Neural cell (in vitro differentiated cells): Measurements from ENCODE around the gene MPPED1. TPM values are rescaled to one million over a fixed set of nuclear protein-coding genes. Genes with fewer than 3 reads are reported as not detected.

Source experiments
- H2AFZ ChIP-seq: fragments of 200-600, 300-800 bp; sonication (generic), shearing (Covaris generic); 2 replicates; pipeline ENCODE4 v1.6.0; 2014; ENCODE audit warnings: low read depth, mild to moderate bottlenecking, antibody characterized with exemption, low read length, moderate library complexity
- H3F3A ChIP-seq: fragments of 200-600 bp; shearing (Covaris generic); 2 replicates; pipeline ENCODE4 v1.6.1; 2016; ENCODE audit warnings: mild to moderate bottlenecking, moderate library complexity, mixed read lengths, antibody characterized with exemption, low read length; ENCODE audit not compliant: insufficient read depth, poor library complexity, severe bottlenecking
- H3K27ac ChIP-seq: fragments of 200-600, 300-800 bp; sonication (generic), shearing (Covaris generic); 2 replicates; pipeline ENCODE4 v1.5.1; 2014; ENCODE audit warnings: mild to moderate bottlenecking, low read length, moderate library complexity
- H3K27me3 ChIP-seq: fragments of 300-800, 200-600 bp; sonication (generic), shearing (Covaris generic); 2 replicates; pipeline ENCODE4 v1.6.0; 2014; ENCODE audit warnings: mild to moderate bottlenecking, low read depth, low read length, moderate library complexity; ENCODE audit not compliant: insufficient read depth
- H3K36me3 ChIP-seq: fragments of 300-800, 200-600 bp; sonication (generic), shearing (Covaris generic); 2 replicates; pipeline ENCODE4 v1.5.1; 2014; ENCODE audit warnings: mild to moderate bottlenecking, antibody characterized with exemption, low read length, moderate library complexity; ENCODE audit not compliant: insufficient read depth
- H3K4me2 ChIP-seq: fragments of 300-800, 200-600 bp; sonication (generic), shearing (Covaris generic); 2 replicates; pipeline ENCODE4 v1.6.0; 2014; ENCODE audit warnings: mild to moderate bottlenecking, low read length
- H3K4me3 ChIP-seq: fragments of 300-800, 200-600 bp; sonication (generic), shearing (Covaris generic); 2 replicates; pipeline ENCODE4 v1.5.1; 2014; ENCODE audit warnings: mild to moderate bottlenecking, low read length, moderate library complexity
- H3K79me2 ChIP-seq: fragments of 200-600 bp; shearing (Covaris generic); replicated peaks from 2 replicates; pipeline ENCODE4 v1.6.0; 2014; ENCODE audit warnings: mild to moderate bottlenecking, low read length, moderate library complexity; ENCODE audit not compliant: insufficient read depth
- H3K9ac ChIP-seq: fragments of 300-800, 200-600 bp; sonication (generic), shearing (Covaris generic); 2 replicates; pipeline ENCODE4 v1.6.1; 2016; ENCODE audit warnings: mild to moderate bottlenecking, low read length, mixed read lengths
- H3K9me2 ChIP-seq: fragments of 200-600 bp; shearing (Covaris generic); 2 replicates; pipeline ENCODE4 v1.6.1; 2016; ENCODE audit warnings: mild to moderate bottlenecking, low read length, mixed read lengths; ENCODE audit not compliant: insufficient read depth
- H3K9me3 ChIP-seq: fragments of 200-600, 300-800 bp; sonication (generic), shearing (Covaris generic); 2 replicates; pipeline ENCODE4 v1.6.1; 2016; ENCODE audit warnings: mild to moderate bottlenecking, mixed run types, low read length, moderate library complexity, mixed read lengths
- H4K20me1 ChIP-seq: fragments of 200-600 bp; shearing (Covaris generic); 2 replicates; pipeline ENCODE4 v1.6.1; 2016; ENCODE audit warnings: mild to moderate bottlenecking, mixed run types; ENCODE audit not compliant: insufficient read depth
- EP300 ChIP-seq: fragments of 450-650 bp; conservative IDR thresholded peaks from 2 replicates; pipeline ENCODE4 v1.6.1; 2014; ENCODE audit warnings: antibody characterized with exemption, mild to moderate bottlenecking, moderate library complexity; ENCODE audit not compliant: poor library complexity, severe bottlenecking
- EZH2 ChIP-seq: fragments of 200-600, 300-800 bp; shearing (Covaris generic), sonication (generic); IDR thresholded peaks from 2 replicates; pipeline ENCODE4 v1.6.1; 2014; ENCODE audit warnings: antibody characterized with exemption, low read length, borderline replicate concordance, mild to moderate bottlenecking; ENCODE audit not compliant: insufficient read depth, poor library complexity, severe bottlenecking
- MXI1 ChIP-seq: fragments of 450-650 bp; conservative IDR thresholded peaks from 2 replicates; pipeline ENCODE4 v1.6.1; 2014; ENCODE audit warnings: antibody characterized with exemption, mild to moderate bottlenecking; ENCODE audit not compliant: poor library complexity, severe bottlenecking
- POLR2AphosphoS5 ChIP-seq: IDR thresholded peaks from 2 replicates; pipeline ENCODE4 v1.6.1; 2012
- RAD21 ChIP-seq: fragments of 450-650 bp; conservative IDR thresholded peaks from 2 replicates; pipeline ENCODE4 v1.6.1; 2014; ENCODE audit warnings: antibody characterized with exemption, mild to moderate bottlenecking, moderate library complexity
- SMC3 ChIP-seq: fragments of 450-650 bp; conservative IDR thresholded peaks from 2 replicates; pipeline ENCODE4 v1.6.1; 2014; ENCODE audit warnings: antibody characterized with exemption, mild to moderate bottlenecking, moderate library complexity; ENCODE audit not compliant: poor library complexity
- TAF1 ChIP-seq: IDR thresholded peaks from 2 replicates; pipeline ENCODE4 v1.6.1; 2012; ENCODE audit warnings: low read depth
- polyA plus RNA-seq: library from polyadenylated mRNA; depleted of rRNA; stranded (reverse); fragments of >200 nt; gene quantifications from 2 replicates; pipeline ENCODE4 v1.2.3, GENCODE V29; 2014
- TF ChIP-seq, protein P1 (sequence below): fragments of 450-650 bp; IDR thresholded peaks from 2 replicates; pipeline ENCODE4 v1.5.1; 2014; ENCODE audit warnings: antibody characterized with exemption, mild to moderate bottlenecking, moderate library complexity; ENCODE audit not compliant: poor library complexity, severe bottlenecking
- TF ChIP-seq, protein P2 (sequence below): IDR thresholded peaks from 2 replicates; pipeline ENCODE4 v1.6.1; 2012; ENCODE audit warnings: borderline replicate concordance

MPPED1 gene
- polyA plus RNA-seq, 1 donor from 2014 or later: 33.4 TPM

DNA sequence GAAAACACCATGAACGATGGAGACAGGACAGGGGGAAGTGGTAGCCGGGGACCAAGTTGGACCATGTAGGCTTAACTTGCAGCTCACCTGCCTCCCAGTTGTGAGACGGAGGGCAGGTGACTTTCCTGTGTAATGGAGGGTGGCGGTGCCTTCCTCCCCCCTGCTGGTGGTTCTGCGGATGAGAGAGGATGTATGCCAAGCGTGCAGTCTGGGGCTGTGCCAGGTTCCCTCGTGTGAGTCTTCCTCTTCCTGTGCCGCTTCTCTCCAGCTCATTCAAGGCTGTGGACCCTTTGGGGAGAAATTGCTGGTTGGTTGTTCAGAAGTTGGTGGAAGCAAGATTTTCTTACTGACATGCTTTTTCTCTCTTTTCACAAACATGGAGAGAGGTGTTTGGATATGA lies 35.1 kb downstream of the MPPED1 start:
- no peaks in the 10 kb centered on the region for H3K9me3 ChIP-seq
- no peaks in the 10 kb centered on the region for H4K20me1 ChIP-seq
- no peaks in the 10 kb centered on the region for H3K36me3 ChIP-seq
- H3K9ac ChIP-seq: no peak overlapping the region
- H3K4me3 ChIP-seq: no peak overlapping the region
- H3F3A ChIP-seq: peaks cover 3% of the 10 kb centered on the region
- H3K27me3 ChIP-seq: no peaks in the 10 kb centered on the region
- no peak overlapping the region for H2AFZ ChIP-seq
- no peaks in the 10 kb centered on the region for H3K9me2 ChIP-seq
- no peaks in the 10 kb centered on the region for H3K79me2 ChIP-seq
- no peak for TF ChIP-seq MXI1
- TF ChIP-seq EZH2: no peak
- TF ChIP-seq, protein P1, sequence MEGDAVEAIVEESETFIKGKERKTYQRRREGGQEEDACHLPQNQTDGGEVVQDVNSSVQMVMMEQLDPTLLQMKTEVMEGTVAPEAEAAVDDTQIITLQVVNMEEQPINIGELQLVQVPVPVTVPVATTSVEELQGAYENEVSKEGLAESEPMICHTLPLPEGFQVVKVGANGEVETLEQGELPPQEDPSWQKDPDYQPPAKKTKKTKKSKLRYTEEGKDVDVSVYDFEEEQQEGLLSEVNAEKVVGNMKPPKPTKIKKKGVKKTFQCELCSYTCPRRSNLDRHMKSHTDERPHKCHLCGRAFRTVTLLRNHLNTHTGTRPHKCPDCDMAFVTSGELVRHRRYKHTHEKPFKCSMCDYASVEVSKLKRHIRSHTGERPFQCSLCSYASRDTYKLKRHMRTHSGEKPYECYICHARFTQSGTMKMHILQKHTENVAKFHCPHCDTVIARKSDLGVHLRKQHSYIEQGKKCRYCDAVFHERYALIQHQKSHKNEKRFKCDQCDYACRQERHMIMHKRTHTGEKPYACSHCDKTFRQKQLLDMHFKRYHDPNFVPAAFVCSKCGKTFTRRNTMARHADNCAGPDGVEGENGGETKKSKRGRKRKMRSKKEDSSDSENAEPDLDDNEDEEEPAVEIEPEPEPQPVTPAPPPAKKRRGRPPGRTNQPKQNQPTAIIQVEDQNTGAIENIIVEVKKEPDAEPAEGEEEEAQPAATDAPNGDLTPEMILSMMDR: no peak
- TF ChIP-seq EP300: no peak
- no peak for TF ChIP-seq TAF1
- no peak overlapping the region for H3K4me2 ChIP-seq
- H3K27ac ChIP-seq: no peak overlapping the region

DNA sequence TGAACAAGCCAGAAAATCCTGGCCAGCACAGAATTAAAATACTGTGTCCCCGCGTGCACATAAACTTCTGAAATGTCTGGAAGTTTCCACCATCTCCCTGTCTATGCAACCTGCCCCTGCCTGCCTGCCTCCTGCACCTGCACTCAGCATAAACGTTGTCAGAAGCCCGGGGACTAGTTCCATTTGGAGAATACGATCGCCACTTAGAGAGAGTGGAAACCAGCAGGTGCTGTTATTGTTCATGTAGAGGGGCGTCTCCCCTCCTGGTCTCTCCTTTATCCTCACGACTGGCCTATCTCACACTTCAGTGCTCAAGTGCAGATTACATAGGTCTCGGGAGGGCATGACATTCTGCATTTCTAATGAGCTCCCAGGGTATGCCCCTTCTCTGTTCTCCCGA lies 35.6 kb downstream of the MPPED1 start:
- H3K27ac ChIP-seq: no peak overlapping the region
- TF ChIP-seq POLR2AphosphoS5 (peak; percentile 47), MXI1 (no peak)
- H3K4me2 ChIP-seq: no peak overlapping the region
- H3K79me2 ChIP-seq: no peaks in the 10 kb centered on the region
- H3K9me3 ChIP-seq: no peaks in the 10 kb centered on the region
- no peak overlapping the region for H2AFZ ChIP-seq
- H3K4me3 ChIP-seq: no peak overlapping the region
- no peaks in the 10 kb centered on the region for H3K27me3 ChIP-seq
- no peaks in the 10 kb centered on the region for H3K36me3 ChIP-seq
- H4K20me1 ChIP-seq: no peaks in the 10 kb centered on the region
- peaks cover 3% of the 10 kb centered on the region for H3F3A ChIP-seq
- H3K9ac ChIP-seq: no peak overlapping the region
- H3K9me2 ChIP-seq: no peaks in the 10 kb centered on the region

DNA sequence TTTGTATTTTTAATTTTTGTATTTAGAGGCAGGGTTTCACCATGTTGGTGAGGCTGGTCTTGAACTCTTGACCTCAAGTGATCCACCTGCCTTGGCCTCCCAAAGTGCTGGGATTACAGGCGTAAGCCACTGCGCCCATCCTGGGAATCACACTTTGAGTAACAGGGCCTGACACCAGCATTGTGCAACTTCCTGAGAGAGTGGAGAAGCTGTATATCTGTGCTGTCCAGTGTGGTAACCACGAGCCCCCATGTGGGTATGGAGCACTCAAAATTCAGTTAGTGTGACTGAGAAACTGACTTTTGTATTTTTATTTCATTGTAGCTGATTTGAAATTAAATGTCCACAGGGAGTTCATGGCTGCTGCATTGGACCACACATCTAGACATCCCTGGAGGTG lies 36.2 kb downstream of the MPPED1 start:
- Histone ChIP-seq H3K79me2 (no peaks in the 10 kb centered on the region), H3K4me2 (no peak overlapping the region), H2AFZ (no peak overlapping the region), H3K9me3 (no peaks in the 10 kb centered on the region), H3K4me3 (no peak overlapping the region), H3K27me3 (no peaks in the 10 kb centered on the region), H3K9ac (no peak overlapping the region), H3K9me2 (no peaks in the 10 kb centered on the region), H3F3A (peaks cover 3% of the 10 kb centered on the region), H4K20me1 (no peaks in the 10 kb centered on the region), H3K36me3 (no peaks in the 10 kb centered on the region), H3K27ac (no peak overlapping the region)
- TF ChIP-seq TAF1: no peak
- TF ChIP-seq EP300: no peak
- no peak for TF ChIP-seq EZH2
- TF ChIP-seq RAD21: no peak
- no peak for TF ChIP-seq MXI1
- TF ChIP-seq SMC3: no peak
- TF ChIP-seq POLR2AphosphoS5: no peak
- TF ChIP-seq, protein P2, sequence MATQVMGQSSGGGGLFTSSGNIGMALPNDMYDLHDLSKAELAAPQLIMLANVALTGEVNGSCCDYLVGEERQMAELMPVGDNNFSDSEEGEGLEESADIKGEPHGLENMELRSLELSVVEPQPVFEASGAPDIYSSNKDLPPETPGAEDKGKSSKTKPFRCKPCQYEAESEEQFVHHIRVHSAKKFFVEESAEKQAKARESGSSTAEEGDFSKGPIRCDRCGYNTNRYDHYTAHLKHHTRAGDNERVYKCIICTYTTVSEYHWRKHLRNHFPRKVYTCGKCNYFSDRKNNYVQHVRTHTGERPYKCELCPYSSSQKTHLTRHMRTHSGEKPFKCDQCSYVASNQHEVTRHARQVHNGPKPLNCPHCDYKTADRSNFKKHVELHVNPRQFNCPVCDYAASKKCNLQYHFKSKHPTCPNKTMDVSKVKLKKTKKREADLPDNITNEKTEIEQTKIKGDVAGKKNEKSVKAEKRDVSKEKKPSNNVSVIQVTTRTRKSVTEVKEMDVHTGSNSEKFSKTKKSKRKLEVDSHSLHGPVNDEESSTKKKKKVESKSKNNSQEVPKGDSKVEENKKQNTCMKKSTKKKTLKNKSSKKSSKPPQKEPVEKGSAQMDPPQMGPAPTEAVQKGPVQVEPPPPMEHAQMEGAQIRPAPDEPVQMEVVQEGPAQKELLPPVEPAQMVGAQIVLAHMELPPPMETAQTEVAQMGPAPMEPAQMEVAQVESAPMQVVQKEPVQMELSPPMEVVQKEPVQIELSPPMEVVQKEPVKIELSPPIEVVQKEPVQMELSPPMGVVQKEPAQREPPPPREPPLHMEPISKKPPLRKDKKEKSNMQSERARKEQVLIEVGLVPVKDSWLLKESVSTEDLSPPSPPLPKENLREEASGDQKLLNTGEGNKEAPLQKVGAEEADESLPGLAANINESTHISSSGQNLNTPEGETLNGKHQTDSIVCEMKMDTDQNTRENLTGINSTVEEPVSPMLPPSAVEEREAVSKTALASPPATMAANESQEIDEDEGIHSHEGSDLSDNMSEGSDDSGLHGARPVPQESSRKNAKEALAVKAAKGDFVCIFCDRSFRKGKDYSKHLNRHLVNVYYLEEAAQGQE: no peak
- TF ChIP-seq, protein P1: no peak
